Muscle of arm (tissue), 12 donors: ENCODE measurements around the gene AGBL4. TPM values are rescaled to one million over a fixed set of nuclear protein-coding genes. Genes with fewer than 3 reads are reported as not detected.
"Not testable (repeated sequence)": the region's sequence is repeated elsewhere in the genome, so short reads cannot be mapped to it uniquely, and the experiment has no call there.

ENCODE experiments used
- DNase-seq: peaks from one replicate; pipeline ENCODE4 v3.0.0-alpha.2; 2013
- polyA plus RNA-seq, 12 donors: library from polyadenylated mRNA; unstranded; fragments of 120-200 nt; gene quantifications; one replicate each; pipeline ENCODE4 v1.2.1, GENCODE V29; 2013; ENCODE audit not compliant: insufficient read length in 12 of 12

AGBL4 gene
- polyA plus RNA-seq, 12 donors, result 0.12 to 0.72 (median 0.21) TPM; not detected in 2

GRCh38 chr1:49036700-49037099, 987.1 kb downstream of the AGBL4 start:
- DNase-seq, result no peak

- DNase-seq, result no peak
These were observed 995.4 kb downstream of the AGBL4 start for GRCh38 chr1:49028396-49028795.

DNA sequence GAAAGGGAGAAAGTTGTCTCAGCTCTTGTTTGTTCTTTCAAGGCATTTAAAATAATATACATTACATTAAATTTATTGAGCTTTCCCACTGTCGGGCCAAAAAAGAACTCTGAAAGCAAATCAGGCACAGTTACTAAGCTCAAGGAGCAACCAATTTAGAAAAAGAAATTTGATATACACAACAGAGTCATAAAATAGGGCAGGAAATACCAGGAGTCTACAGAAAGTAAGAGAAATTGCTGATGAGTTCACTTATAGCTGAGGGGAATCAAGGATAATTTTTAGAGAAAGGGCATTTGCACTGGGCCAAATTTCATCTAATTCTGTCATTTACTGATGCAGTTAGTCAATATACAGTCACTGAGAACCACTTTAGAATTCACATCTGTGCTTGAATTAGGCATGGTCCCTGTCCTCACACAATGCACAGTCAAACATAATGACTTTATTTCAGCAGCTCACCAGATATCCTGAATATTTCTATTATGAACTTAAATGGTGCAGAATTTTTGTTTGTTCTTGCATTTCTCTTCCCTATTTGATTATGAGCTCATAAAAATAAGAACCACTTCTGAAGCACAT, 997.4 kb downstream of the AGBL4 start:
- DNase-seq, result no peak

DNA sequence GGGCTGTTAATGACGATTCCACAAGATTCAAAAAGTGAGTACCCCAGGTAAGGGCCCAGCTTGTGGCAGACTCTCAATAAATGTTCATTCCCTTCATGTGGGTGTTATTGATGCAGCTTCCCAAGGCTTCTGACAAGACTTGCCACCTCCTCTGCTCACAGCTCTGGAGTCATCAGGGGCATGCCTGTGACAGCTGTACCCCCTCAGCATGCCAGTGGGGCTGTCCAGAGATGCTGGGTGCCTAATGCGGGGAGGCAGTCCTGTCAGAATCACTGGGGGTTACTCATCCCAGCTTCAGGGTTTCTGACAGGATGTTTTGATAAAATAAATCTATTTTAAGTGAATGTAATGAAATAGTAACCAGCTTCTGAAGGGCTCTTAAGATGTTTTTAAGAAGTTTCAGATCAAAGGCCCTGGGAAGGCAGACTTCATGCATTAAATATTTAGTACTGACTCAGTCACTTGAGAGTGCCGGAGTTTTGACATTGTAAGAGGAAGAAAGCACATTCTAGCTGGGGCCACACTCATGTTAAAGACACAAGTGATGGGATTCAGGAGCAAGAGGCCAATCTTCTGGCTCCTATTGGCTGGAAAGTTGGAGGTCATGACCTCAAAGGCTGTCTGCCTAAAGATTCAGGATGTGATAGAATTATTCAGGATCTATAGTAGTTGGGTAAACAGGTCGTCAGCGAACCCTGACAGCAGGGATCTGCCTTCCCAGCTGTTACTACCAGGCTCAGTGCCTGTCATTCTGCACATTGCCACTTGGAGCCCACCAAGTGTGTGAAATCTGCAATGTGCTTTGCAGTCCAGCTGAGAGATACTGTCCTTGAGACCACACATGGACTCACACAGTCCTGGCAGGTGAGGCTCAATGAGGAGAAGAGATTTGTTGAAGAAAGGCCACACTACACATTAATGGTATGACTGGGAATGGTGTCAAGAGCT, 1007.5 kb downstream of the AGBL4 start:
- DNase-seq, result no peak

- DNase-seq, result no peak
These were observed 1010.7 kb downstream of the AGBL4 start for GRCh38 chr1:49013079-49013478.

DNA sequence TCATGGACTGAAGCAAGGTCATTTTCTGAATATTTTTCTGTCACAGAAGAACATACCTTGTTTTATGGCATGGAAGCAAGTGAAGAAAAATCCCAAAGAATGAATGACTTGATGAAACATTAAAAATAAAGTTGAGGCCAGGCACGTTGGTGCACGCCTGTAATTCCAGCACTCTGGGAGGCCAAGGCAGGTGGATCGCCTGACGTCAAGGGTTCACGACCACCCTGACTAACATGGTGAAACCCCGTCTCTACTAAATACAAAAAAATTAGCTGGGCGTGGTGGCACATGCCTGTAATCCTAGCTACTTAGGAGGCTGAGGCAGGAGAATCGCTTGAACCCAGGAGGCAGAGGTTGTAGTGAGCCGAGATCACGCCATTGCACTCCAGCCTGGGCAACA, 1020.8 kb downstream of the AGBL4 start:
- not testable (repeated sequence) for DNase-seq

DNA sequence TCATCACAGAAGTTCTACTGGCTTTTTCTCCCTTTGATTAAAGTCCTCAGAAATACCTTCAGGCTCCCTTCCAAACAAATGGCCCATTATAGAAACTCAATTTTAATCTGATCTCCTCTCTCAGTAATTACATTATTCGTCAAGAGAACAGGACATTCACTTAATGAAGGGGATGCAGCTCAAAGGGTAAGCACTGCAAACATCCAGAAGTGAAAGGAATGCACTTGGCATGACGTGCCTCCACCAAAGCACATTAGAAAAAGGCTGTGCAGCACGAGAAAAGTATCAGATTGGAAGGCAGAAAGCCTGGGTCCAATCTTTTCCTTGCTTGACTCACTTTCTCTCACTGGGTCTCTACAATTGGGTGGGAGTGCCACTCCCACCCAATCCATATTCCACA, 1024.4 kb downstream of the AGBL4 start:
- DNase-seq, result no peak

- no peak for DNase-seq
These were observed 1027.4 kb downstream of the AGBL4 start for GRCh38 chr1:48996311-48996710.

- DNase-seq, result no peak
These were observed 1035.0 kb downstream of the AGBL4 start for GRCh38 chr1:48988633-48989197.

DNA sequence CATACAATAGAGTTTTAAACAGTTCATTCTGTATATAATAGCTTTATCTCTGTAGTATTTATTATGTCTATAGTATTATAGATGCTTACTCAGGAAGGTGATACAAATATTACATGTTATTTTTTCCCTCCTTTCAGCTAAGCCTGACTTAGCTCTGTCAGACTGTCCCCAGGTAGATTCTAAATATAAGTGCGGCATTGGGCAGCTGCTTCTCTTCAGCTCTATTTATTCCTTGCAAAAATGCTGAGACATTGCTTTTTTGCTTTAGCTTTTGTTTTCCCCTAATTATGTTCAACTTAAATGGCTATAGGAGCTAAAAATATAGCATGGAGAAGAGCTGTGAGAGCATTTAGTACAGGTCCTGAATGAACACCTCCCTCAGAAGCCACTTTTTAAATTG, 1043.8 kb downstream of the AGBL4 start:
- no peak for DNase-seq

GRCh38 chr1:48978413-48978812, 1045.3 kb downstream of the AGBL4 start:
- DNase-seq, result no peak

DNA sequence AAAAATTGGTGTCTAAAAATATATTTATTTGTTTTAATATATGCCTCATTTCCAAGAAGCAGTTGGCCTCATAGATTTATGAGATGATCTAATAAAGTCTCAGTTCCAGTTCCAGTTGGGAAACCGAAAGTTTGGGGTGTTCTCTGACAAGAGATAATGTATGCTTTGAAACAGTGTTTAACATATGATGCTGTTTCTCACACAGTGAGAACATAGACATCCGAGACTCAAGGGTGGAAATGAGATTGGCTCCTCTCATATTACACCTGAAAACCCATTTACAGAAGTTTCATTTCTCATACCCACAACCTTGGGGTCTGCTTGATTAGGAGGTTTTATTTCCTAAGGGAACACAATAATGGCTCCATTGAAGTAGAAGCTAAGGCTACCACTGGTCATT, 1046.5 kb downstream of the AGBL4 start:
- DNase-seq, result no peak

- DNase-seq, result no peak
These were observed 1053.8 kb downstream of the AGBL4 start for GRCh38 chr1:48969971-48970370.

- no peak for DNase-seq
These were observed 1056.4 kb downstream of the AGBL4 start for GRCh38 chr1:48967318-48967717.

GRCh38 chr1:48966583-48966982, 1057.2 kb downstream of the AGBL4 start:
- no peak for DNase-seq

DNA sequence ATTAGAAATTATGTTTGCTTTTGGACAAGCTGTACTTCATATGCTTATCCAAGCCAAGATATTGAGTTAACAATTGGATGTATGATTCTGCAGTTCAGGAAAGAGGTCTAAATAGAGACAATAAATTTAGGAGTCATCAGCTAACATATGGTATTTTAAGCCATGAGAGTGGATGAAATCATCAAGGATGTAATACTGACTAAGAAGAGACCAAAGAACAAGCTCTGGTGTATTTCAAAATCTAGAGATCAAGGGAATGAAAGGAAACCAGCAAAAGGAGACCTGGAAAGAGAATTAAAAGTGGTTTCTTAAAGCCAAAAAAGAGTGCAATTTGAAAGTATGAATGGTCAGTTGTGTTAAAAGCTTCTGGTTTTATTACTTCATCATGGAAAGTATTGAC, 1063.4 kb downstream of the AGBL4 start:
- DNase-seq, result no peak

- no peak for DNase-seq
These were observed 1068.0 kb downstream of the AGBL4 start for GRCh38 chr1:48955774-48956173.

DNA sequence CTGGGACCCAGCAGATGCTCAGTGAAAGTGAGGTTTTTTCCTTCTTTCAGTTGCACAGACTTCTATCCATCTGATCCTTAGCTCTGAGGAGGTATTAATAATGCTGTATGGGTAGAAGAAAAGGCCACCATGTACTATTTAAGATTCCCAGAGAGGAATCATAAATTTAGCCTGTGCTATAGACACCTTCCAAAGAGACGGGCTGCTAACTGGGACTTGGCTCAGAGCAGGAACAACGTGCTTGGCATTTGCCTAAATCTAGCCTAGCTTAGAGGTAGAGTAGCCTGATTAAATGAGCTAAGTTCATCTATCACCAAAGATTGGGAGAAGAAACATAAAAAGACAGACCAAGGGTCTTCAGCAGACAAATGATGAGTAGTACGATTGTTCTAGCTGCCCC, 1070.1 kb downstream of the AGBL4 start:
- no peak for DNase-seq

GRCh38 chr1:48948562-48948961, 1075.2 kb downstream of the AGBL4 start:
- no peak for DNase-seq

GRCh38 chr1:48947761-48948537, 1075.8 kb downstream of the AGBL4 start:
- no peak for DNase-seq

DNA sequence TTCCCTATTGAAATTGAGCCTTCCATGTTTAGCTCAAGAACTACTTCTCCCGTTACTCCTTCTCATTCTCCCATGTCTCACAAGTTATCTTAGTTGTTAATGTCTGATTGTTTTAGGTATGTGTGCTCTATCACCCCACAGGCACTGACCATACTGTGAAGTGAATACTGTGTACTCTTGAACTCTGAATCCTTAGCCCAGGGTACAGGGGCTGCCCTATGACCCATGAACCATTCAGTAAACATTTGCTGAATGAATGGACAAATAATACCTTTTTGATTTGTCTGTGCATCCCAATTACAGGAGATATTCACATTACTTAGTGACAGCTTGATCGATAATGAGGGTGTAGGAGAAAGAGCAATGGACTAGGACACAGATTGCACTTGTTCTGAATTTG, 1077.7 kb downstream of the AGBL4 start:
- DNase-seq, result no peak

DNA sequence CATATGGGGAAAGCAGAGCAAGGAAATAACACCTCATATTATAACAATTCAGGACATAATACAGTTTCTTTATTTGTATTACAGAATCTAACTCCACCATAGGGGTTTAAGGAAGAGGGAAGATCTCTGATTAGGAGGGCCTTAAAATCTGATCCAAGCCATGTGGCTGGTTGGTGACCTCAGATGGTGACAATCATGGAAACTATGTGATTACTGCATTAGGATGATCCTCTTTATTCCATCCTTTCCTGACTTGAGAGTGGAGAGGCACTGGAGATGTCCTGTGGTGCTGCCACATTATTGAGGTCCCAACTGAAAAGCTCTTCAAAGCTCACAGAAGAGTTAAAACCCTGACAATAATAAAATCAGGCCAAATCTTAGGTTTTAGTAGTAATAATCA, 1078.9 kb downstream of the AGBL4 start:
- no peak for DNase-seq
